Liver (tissue), 9 donors: ENCODE results near the gene BAIAP3. TPM values are rescaled to one million over a fixed set of nuclear protein-coding genes. Genes with fewer than 3 reads are reported as not detected.

ENCODE experiments used
- DNase-seq: peaks from one replicate; pipeline ENCODE4 v3.0.0-alpha.2; 2017; ENCODE audit warnings: low spot score
- H3K27ac ChIP-seq, 2 donors: one replicate each; pipeline ENCODE4 v1.7.0; 2013; ENCODE audit warnings: inconsistent platforms in 2 of 2, low read length in 2 of 2, control low read depth in 1 of 2, low read depth in 1 of 2, mild to moderate bottlenecking in 1 of 2
- H3K27me3 ChIP-seq, 4 donors: one replicate each; pipeline versions ENCODE4 v1.6.1 to v1.7.0; 2013; ENCODE audit warnings: low read length in 3 of 4, inconsistent platforms in 1 of 4, mild to moderate bottlenecking in 1 of 4, moderate library complexity in 1 of 4; ENCODE audit not compliant: control insufficient read depth in 4 of 4, insufficient read depth in 4 of 4
- H3K36me3 ChIP-seq, 4 donors: one replicate each; pipeline versions ENCODE4 v1.6.1 to v1.7.0; 2013; ENCODE audit warnings: low read length in 3 of 4, mild to moderate bottlenecking in 3 of 4, low read depth in 1 of 4, moderate library complexity in 1 of 4; ENCODE audit not compliant: control insufficient read depth in 4 of 4, insufficient read depth in 3 of 4
- H3K4me1 ChIP-seq, 4 donors: one replicate each; pipeline versions ENCODE4 v1.6.1 to v1.7.0; 2013; ENCODE audit warnings: low read length in 3 of 4, mild to moderate bottlenecking in 3 of 4, moderate library complexity in 1 of 4; ENCODE audit not compliant: control insufficient read depth in 4 of 4, insufficient read depth in 4 of 4
- H3K4me3 ChIP-seq, 3 donors: one replicate each; pipeline versions ENCODE4 v1.6.1 to v1.7.0; 2013; ENCODE audit warnings: low read length in 3 of 3, control low read depth in 1 of 3, low read depth in 1 of 3, mild to moderate bottlenecking in 1 of 3
- H3K9ac ChIP-seq, 2 donors: one replicate each; pipeline ENCODE4 v1.7.0; 2013; ENCODE audit warnings: low read length in 2 of 2, mild to moderate bottlenecking in 2 of 2, moderate library complexity in 2 of 2, control low read depth in 1 of 2, low read depth in 1 of 2
- H3K9me3 ChIP-seq, 4 donors: one replicate each; pipeline versions ENCODE4 v1.6.1 to v1.7.0; 2013; ENCODE audit warnings: low read length in 3 of 4; ENCODE audit not compliant: control insufficient read depth in 4 of 4
- EGR1 ChIP-seq, 2 donors: IDR thresholded peaks; 2 replicates each; pipeline ENCODE4 v1.6.1; 2016 to 2018; ENCODE audit warnings: antibody characterized with exemption in 2 of 2, low read depth in 2 of 2
- FOXA1 ChIP-seq: IDR thresholded peaks from 2 replicates; pipeline ENCODE4 v1.6.1; 2016; ENCODE audit warnings: antibody characterized with exemption
- FOXA2 ChIP-seq: IDR thresholded peaks from 2 replicates; pipeline ENCODE4 v1.6.1; 2016; ENCODE audit warnings: antibody characterized with exemption
- HNF4A ChIP-seq, 2 donors: conservative IDR thresholded peaks; 2 replicates each; pipeline ENCODE4 v1.6.1; 2016; ENCODE audit warnings: antibody characterized with exemption in 2 of 2, mild to moderate bottlenecking in 2 of 2
- HNF4G ChIP-seq: IDR thresholded peaks from 2 replicates; pipeline ENCODE4 v1.6.1; 2016; ENCODE audit warnings: antibody characterized with exemption
- JUND ChIP-seq, 2 donors: IDR thresholded peaks; 2 replicates each; pipeline ENCODE4 v1.6.1; 2016; ENCODE audit warnings: antibody characterized with exemption in 2 of 2
- NR2F2 ChIP-seq: IDR thresholded peaks from 2 replicates; pipeline ENCODE4 v1.6.1; 2016; ENCODE audit warnings: antibody characterized with exemption
- RAD21 ChIP-seq, 2 donors: IDR thresholded peaks; 2 replicates each; pipeline ENCODE4 v1.6.1; 2016; ENCODE audit warnings: antibody characterized with exemption in 2 of 2, mild to moderate bottlenecking in 2 of 2
- RXRA ChIP-seq, 2 donors: IDR thresholded peaks; 2 replicates each; pipeline ENCODE4 v1.6.1; 2017 to 2018; ENCODE audit warnings: antibody characterized with exemption in 2 of 2, mild to moderate bottlenecking in 1 of 2
- SP1 ChIP-seq: IDR thresholded peaks from 2 replicates; pipeline ENCODE4 v1.6.1; 2018; ENCODE audit warnings: antibody characterized with exemption, mild to moderate bottlenecking
- TAF1 ChIP-seq: conservative IDR thresholded peaks from 2 replicates; pipeline ENCODE4 v1.6.1; 2016; ENCODE audit warnings: antibody characterized with exemption, mild to moderate bottlenecking
- YY1 ChIP-seq: IDR thresholded peaks from 2 replicates; pipeline ENCODE4 v1.6.1; 2016; ENCODE audit warnings: antibody characterized with exemption, mild to moderate bottlenecking
- WGBS: extraction: QIAGEN DNeasy Blood & Tissue Kit; methylation state at CpG from one replicate; pipeline ENCODE4 v1.1.7; 2013; 5-methylcytosine and 5-hydroxymethylcytosine counted together
- polyA plus RNA-seq, 2 donors: library from polyadenylated mRNA; stranded (reverse) in 1 of 2; unstranded in 1 of 2; fragments of 200-250 nt in 1 of 2; fragments of >200 nt in 1 of 2; fragmentation: Nextera tagmentation in 1 of 2; extraction: Ambion mirVana in 1 of 2; gene quantifications; one replicate each; pipeline versions ENCODE4 v1.2.1 to v1.2.3, GENCODE V29; 2013 to 2015
- total RNA-seq, 2 donors: library from RNA; depleted of rRNA; stranded (reverse); fragments of >200 nt; gene quantifications; one replicate each; pipeline ENCODE4 v1.2.3, GENCODE V29; 2014
- TF ChIP-seq, protein P1 (sequence below): fragments of 150-350 bp; IDR thresholded peaks from 2 replicates; pipeline ENCODE4 v1.5.1; 2017; ENCODE audit warnings: improper control_type of control experiment, low read depth, low read length; ENCODE audit not compliant: missing input control
- TF ChIP-seq, protein P2 (sequence below): IDR thresholded peaks from 2 replicates; pipeline ENCODE4 v1.6.1; 2016; ENCODE audit warnings: antibody characterized with exemption
- TF ChIP-seq, protein P3 (sequence below): IDR thresholded peaks from 2 replicates; pipeline ENCODE4 v1.6.1; 2016; ENCODE audit warnings: antibody characterized with exemption, mild to moderate bottlenecking
- TF ChIP-seq, protein P4 (sequence below): IDR thresholded peaks from 2 replicates; pipeline ENCODE4 v1.6.1; 2016; ENCODE audit warnings: antibody characterized with exemption
- donor health status: healthy.
- donor health status: healthy.
- donor health status: healthy.
- donor health status: healthy.
- donor health status: healthy.

The BAIAP3 gene
- total and polyA plus RNA-seq, 4 donors: 1.6 to 3.8 (median 2.6) TPM

DNA sequence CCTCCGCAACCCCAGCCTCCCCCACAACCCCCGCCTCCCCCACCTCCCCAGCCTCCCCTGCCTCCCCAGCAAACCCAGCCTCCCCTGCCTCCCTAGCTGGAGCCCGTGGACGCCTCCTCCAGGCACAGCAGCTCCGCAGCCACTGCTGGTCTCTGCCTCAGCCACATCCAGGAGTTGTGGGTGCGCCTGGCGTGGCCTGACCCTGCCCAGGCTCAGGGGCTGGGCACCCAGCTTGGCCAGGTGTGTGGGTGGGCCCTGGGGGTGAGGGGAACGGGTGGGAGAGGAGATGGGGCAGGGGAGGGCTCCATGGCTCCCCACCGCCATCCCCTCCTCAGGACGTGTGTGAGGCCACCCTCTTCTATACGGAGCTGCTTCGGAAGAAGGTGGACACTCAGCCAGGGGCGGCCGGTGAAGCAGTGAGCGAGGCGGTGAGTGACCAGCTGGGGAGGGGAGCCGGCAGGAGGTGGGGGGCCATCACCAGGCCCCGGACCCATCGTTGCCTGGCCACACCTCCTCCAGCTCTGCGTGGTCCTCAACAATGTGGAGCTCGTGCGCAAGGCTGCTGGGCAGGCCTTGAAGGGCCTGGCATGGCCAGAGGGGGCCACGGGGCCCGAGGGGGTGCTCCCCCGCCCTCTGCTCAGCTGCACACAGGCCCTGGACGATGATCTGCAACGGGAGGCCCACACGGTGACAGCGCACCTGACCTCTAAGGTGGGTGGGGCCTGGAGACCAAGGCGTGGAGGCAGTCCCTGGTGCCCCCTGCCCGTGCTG is 12.4 kb downstream of the BAIAP3 start:
- Histone ChIP-seq H3K27me3 (no peaks in the 10 kb centered on the region), H3K4me1 (peaks cover 8 to 31% (median 22%) of the 10 kb centered on the region in 4 donors), H3K9me3 (no peaks in the 10 kb centered on the region), H3K27ac (no peak overlapping the region), H3K9ac (no peak overlapping the region), H3K4me3 (no peak overlapping the region), H3K36me3 (peaks cover 3 to 14% (median 6%) of the 10 kb centered on the region in 4 donors)
- 86% methylated on average over 31 of the region's 31 CpGs for WGBS
- DNase-seq: no peak
- TF ChIP-seq HNF4G: no peak
- no peak for TF ChIP-seq FOXA2
- no peak for TF ChIP-seq EGR1 (IDR thresholded peaks at IDR 0.05; ENCODE audit: low read depth in 2 of 2)
- TF ChIP-seq TAF1: no peak
- TF ChIP-seq NR2F2: no peak
- TF ChIP-seq RXRA (IDR thresholded peaks at IDR 0.05): no peak
- TF ChIP-seq HNF4A (conservative IDR thresholded peaks at IDR 0.05): no peak
- TF ChIP-seq, protein P1, sequence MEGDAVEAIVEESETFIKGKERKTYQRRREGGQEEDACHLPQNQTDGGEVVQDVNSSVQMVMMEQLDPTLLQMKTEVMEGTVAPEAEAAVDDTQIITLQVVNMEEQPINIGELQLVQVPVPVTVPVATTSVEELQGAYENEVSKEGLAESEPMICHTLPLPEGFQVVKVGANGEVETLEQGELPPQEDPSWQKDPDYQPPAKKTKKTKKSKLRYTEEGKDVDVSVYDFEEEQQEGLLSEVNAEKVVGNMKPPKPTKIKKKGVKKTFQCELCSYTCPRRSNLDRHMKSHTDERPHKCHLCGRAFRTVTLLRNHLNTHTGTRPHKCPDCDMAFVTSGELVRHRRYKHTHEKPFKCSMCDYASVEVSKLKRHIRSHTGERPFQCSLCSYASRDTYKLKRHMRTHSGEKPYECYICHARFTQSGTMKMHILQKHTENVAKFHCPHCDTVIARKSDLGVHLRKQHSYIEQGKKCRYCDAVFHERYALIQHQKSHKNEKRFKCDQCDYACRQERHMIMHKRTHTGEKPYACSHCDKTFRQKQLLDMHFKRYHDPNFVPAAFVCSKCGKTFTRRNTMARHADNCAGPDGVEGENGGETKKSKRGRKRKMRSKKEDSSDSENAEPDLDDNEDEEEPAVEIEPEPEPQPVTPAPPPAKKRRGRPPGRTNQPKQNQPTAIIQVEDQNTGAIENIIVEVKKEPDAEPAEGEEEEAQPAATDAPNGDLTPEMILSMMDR: no peak
- TF ChIP-seq JUND (IDR thresholded peaks at IDR 0.05): no peak
- no peak for TF ChIP-seq SP1

DNA sequence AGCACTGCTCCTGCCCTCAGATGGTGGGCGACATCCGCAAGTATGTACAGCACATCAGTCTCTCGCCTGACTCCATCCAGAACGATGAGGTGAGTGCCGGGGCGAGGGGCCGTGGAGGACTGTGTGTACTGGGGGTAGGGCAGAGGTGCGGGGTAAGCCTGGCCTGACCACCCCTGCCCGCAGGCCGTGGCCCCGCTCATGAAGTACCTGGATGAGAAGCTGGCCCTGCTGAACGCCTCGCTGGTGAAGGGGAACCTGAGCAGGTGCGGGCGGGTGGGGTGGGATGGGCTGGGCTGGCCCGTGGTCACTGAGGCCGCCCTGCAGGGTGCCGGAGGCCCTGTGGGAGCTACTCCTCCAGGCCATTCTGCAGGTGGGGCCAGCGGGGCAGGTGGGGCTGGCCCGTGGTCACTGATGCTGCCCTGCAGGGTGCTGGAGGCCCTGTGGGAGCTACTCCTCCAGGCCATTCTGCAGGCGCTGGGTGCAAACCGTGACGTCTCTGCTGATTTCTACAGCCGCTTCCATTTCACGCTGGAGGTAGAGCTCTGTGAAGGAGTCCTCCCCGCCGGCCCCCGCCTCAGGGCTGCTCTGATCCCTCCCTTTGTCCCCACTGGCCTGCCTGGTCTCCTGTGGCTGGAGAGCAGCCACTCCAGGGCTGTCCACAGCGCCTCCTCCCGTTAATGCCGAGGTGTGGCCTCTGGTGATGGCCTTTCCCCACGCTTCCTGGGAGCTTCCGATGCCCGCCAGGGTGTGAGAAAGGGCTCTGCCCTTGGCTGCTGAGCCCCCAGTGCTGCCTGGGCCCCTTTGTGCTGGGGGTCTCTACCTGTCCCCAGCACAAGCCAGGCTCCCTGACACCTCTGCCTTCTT is 13.2 kb downstream of the BAIAP3 start:
- DNase-seq: no peak
- Histone ChIP-seq H3K27me3 (no peaks in the 10 kb centered on the region), H3K27ac (no peak overlapping the region), H3K36me3 (peaks cover 3 to 14% (median 6%) of the 10 kb centered on the region in 4 donors), H3K9ac (no peak overlapping the region), H3K4me1 (peaks cover 9 to 39% (median 28%) of the 10 kb centered on the region in 4 donors), H3K9me3 (no peaks in the 10 kb centered on the region), H3K4me3 (no peak overlapping the region)
- WGBS: 83% methylated on average over 34 of the region's 34 CpGs
- TF ChIP-seq RAD21 (IDR thresholded peaks at IDR 0.05): no peak
- TF ChIP-seq, protein P2, sequence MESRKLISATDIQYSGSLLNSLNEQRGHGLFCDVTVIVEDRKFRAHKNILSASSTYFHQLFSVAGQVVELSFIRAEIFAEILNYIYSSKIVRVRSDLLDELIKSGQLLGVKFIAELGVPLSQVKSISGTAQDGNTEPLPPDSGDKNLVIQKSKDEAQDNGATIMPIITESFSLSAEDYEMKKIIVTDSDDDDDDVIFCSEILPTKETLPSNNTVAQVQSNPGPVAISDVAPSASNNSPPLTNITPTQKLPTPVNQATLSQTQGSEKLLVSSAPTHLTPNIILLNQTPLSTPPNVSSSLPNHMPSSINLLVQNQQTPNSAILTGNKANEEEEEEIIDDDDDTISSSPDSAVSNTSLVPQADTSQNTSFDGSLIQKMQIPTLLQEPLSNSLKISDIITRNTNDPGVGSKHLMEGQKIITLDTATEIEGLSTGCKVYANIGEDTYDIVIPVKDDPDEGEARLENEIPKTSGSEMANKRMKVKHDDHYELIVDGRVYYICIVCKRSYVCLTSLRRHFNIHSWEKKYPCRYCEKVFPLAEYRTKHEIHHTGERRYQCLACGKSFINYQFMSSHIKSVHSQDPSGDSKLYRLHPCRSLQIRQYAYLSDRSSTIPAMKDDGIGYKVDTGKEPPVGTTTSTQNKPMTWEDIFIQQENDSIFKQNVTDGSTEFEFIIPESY: no peak
- no peak for TF ChIP-seq HNF4G
- no peak for TF ChIP-seq YY1
- no peak for TF ChIP-seq NR2F2
- TF ChIP-seq, protein P3, sequence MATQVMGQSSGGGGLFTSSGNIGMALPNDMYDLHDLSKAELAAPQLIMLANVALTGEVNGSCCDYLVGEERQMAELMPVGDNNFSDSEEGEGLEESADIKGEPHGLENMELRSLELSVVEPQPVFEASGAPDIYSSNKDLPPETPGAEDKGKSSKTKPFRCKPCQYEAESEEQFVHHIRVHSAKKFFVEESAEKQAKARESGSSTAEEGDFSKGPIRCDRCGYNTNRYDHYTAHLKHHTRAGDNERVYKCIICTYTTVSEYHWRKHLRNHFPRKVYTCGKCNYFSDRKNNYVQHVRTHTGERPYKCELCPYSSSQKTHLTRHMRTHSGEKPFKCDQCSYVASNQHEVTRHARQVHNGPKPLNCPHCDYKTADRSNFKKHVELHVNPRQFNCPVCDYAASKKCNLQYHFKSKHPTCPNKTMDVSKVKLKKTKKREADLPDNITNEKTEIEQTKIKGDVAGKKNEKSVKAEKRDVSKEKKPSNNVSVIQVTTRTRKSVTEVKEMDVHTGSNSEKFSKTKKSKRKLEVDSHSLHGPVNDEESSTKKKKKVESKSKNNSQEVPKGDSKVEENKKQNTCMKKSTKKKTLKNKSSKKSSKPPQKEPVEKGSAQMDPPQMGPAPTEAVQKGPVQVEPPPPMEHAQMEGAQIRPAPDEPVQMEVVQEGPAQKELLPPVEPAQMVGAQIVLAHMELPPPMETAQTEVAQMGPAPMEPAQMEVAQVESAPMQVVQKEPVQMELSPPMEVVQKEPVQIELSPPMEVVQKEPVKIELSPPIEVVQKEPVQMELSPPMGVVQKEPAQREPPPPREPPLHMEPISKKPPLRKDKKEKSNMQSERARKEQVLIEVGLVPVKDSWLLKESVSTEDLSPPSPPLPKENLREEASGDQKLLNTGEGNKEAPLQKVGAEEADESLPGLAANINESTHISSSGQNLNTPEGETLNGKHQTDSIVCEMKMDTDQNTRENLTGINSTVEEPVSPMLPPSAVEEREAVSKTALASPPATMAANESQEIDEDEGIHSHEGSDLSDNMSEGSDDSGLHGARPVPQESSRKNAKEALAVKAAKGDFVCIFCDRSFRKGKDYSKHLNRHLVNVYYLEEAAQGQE: no peak
- TF ChIP-seq SP1: no peak
- TF ChIP-seq, protein P1: no peak
- no peak for TF ChIP-seq HNF4A (conservative IDR thresholded peaks at IDR 0.05)
- no peak for TF ChIP-seq EGR1 (IDR thresholded peaks at IDR 0.05; ENCODE audit: low read depth in 2 of 2)
- no peak for TF ChIP-seq JUND (IDR thresholded peaks at IDR 0.05)
- TF ChIP-seq, protein P4, sequence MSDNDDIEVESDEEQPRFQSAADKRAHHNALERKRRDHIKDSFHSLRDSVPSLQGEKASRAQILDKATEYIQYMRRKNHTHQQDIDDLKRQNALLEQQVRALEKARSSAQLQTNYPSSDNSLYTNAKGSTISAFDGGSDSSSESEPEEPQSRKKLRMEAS: no peak
- no peak for TF ChIP-seq TAF1
- no peak for TF ChIP-seq FOXA1
